NCI-H1436 (cell line): ENCODE data around the gene MRPS10.
"Not testable (repeated sequence)": the region's sequence is repeated elsewhere in the genome, so short reads cannot be mapped to it uniquely, and the experiment has no call there.

Experiments
- DNase-seq: peaks from one replicate; lab custom pipeline; 2025; lab: John Stamatoyannopoulos, UW

The MRPS10 gene

DNA sequence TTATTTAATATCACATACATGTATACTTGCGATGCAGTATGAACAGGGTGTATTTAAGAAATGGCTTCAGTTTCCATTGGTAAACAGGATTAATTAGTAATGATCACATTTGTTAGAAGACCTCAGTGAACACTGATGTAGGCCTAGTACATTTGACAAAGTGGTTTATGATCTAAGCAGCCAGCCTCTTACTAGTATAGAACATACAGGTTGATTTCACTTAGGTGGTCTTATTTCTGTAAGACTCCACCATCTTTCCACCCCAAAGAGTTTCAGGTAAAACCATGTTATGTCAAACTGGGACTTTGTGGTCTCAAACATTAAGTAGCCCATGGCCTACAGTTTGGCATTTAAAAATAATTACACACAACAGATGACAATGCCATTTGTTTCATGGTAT, 20.2 kb upstream of the MRPS10 start:
- no peak for DNase-seq

DNA sequence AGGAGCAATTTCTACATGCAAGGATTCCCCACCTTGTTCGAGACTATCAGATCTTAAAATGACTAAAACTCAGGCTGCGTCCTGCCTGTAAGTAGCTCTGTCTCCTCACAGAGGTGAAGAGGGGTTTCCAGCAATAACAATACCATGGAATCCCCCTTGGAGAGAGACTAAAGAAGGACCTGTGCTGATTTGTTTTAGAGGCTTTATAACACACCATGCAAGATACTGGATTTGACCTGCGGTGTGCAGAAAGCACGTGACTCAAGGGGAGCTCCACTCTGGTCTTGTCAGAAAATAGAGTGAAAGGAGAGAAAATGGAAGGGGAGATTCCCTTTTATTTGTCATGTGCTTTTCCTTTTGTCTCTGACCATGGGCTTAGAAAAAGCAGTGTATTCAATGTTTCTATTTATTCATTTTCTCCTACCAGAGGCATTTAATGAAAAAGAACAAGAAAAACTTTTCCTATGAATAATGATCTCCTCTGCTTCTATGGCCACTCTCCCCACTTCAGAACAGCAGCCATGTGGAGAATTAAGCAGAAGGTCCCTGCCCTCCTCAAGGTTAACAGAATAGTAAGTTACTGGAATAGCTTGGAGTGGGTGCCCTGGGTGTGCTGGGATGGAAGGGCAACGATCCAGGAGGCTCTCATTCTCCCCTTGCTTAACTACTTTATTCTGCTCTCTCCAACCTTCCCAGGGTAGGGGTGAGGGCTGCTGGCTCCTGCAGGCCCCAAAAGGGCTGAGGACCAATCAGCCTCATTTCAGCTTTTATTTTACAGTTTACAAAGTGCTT, 19.2 kb upstream of the MRPS10 start:
- no peak for DNase-seq

DNA sequence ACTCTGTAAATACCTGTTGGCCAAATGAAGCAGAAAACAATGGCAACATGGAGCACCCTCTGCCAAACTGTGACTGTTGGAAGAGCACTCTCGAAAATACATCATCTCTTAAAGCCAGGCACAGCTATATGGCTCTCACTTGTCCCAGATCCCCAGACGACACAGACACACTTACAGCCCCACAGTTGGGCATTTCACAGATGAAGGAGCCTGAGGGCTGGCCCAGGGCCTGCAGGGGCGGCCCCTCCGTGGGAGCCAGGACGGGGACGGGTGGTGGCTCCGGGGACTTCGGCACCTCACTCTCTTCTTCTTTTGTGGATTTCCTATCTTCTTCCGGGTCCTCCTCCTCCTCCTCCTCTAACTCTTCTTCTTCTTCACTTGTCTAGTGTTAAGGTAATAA, 18.4 kb upstream of the MRPS10 start:
- no peak for DNase-seq

DNA sequence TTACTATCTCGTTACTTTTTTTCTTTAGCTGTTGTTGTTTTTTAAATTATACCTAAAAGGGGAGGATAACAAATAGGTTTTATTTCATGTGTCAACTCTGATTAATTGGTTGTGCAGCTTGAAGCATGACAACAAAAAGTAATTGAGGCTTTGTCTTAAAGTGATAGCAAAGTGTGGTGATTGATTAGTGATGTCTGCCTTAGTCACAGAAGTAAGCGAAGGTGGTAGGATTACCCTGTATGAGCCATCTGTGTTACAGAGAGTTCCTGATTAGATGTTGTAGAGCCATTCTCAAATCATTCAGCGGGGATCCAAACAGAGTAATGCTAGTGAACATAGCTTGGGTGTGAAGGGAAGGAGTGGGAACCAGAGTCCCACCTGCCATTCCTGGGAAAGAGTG, 14.4 kb upstream of the MRPS10 start:
- no peak for DNase-seq

DNA sequence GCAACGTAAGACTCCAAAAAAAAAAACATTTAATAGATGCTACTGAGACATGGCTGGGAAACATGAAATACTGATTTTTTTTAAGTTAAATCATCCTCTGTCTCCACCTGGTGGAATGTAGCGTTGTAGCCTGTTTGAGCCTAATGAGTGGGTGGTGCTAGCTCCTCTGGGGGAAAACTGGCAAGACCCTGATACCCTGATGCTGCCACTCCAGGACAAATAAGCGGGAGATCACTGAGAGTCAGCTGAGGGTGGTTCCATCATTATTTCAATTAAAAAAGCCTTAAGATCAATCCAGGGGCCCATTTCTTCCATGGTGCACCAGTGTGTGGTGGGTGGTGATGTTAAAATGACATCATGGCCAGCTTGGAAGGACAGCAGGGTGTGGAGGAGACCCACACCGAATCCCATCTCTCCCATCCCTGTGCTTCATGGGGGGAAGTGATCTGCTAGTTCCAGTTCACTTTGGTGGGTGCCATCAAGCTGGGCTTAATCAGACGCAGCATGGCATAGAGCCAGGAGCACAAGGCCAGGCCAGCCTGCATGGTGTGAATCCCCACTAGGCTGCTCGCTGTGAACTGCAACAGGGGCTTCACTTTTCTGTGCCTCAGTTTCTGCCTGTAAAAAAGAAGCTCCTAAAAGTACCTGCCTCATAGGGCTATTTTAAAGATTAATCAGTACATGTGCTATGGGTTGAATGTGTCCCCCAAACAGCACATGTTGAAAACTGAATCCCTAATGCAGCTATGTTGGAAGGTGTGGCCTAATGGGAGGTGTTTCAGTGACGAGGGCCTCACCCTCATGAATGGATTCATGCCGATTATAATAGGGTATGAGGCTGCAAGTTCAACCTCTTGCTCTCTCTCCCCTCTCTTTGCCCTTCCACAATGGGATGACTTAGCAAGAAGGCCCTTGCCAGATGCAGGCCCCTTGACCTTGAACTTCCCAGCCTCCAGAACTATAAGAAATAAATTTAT, 13.0 kb upstream of the MRPS10 start:
- no peak for DNase-seq

DNA sequence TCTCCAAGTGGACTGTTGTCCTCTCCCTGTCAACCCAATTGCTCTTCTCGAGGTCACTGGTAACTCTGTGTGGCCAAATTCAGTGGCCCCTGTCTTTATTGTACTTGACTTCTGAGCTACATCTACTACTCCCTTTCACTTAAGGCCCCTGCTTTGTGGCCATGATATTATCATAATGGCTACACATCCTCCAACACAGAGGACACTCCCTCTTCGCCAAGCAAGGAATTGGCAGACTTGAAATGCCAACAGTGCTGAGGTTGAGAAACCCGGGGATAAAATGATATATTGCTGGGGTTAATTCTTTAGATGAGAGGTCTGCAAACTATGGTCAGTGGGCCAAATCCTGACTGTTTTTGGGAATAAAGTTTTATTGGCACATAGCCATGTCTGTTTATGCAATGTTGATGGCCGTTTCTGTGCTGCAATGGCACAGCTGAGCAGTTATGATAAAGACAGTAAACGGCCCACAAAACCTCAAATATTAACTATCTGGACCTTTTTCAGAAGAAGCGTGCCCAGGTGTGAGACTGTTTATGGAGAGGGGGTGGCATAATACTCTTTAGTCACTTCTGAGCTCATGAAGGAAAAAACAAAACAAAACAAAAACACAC, 12.0 kb upstream of the MRPS10 start:
- DNase-seq, result no peak

DNA sequence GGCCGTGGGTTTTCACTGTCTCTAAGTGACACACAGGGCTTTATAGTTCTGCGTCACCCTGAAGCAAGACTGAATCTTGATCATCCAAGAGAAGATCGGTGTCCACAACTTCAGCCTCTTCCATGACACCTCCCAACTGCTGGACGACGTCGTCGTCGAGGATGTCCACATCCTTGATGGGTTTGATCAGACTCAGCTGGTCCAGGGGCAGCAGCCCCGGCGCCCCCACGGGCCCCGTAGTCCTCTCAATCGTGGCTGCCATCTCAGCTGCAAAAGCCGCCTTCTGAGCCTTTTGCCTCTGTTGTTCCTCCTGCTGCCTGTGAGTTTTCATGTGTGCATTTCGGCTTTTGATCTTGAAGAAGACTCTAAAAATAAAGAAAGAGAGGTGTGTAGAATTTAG, 10.6 kb upstream of the MRPS10 start:
- DNase-seq, result no peak

DNA sequence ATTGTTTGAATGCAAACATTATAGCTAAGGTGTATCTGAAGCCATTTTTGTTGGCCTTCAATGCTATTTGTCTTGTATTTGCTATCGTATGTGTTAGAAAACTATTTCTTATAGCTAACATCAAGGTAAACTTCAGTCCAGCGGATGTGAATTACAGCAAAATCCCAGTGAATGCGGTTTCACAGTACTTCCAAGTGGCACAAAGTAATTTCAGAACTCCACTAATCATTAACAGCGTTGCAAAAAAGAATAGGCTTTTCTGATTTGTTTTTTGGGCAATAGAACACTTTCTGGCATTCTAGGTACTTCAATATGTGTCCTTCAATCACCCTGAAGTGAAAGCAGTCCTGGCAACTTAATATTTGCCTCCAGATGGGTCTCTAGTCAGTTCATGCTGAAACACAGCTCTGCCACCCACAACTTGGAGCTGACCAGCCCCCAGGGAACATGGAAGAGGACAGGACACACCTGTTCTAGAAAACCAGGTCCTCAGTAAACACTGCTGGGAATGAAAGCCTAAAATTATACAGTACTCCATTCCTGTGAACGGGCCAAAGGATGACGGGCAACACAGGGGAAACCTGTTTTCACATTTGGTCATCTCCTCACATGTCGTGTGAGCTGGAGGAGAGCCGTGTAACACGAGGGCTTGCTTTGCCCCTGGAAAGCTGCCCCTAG, 9.7 kb upstream of the MRPS10 start:
- no peak for DNase-seq

DNA sequence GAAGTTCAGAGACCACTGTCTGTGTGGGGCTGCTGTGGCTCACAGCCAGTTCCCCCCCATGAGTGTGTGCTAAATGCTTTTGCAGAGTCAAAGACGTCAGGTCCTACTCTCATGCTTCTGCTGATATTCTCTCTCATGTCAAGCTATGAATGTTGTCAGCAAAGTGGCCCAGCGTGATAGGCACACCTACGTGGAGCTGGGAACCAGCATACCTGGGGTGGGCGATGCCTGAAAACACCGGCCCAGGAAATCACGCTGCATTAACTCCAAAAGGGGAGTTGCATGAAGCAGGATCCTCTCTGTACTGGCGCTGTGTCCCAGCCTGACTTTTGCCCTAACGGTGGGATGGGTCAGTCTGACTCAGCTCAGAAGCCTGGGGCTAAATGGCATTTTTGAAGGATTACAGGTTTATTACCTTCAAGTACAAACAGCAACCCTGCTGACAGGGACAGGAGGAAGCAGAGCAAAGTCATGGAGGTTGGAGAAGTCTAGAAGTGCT, 9.0 kb upstream of the MRPS10 start:
- DNase-seq, result no peak

DNA sequence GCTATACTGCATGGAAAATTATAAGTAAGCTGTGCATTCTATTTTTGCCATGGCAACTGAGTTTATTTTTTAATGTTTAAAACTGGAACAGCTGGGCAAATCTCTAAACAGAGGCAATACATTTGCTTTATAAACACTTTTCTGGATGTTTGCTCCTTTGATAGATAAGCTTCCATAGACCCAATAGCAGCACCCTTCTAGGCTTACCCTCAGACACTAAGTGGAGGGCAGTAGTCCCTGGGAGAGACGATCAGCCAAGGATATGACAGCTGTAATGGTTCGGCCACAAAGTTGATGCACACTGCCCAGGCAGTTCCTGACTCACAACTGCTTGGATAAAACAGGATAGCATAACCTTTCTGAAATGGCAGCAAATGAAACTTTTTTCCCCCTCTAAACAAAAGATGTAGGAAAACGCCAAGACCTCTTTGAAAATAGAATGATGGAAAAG, 8.5 kb upstream of the MRPS10 start:
- no peak for DNase-seq

DNA sequence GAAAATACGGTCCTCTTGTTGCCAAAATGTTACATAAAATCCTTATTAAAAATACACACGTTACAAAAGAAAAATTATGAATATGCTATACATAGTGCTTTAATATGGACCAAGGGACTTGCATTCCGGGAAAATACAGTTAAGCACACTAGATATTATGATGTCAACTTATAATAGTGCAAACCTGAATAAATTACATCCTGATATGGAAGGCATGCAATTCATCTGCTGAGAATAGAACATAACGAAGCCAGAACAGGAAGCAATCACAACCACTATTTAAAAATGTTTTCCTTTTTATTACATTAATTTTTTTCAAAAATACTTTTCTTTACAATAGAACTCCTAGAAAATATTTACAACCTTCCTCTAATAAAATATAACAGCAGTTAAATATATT, 7.8 kb upstream of the MRPS10 start:
- DNase-seq, result no peak

DNA sequence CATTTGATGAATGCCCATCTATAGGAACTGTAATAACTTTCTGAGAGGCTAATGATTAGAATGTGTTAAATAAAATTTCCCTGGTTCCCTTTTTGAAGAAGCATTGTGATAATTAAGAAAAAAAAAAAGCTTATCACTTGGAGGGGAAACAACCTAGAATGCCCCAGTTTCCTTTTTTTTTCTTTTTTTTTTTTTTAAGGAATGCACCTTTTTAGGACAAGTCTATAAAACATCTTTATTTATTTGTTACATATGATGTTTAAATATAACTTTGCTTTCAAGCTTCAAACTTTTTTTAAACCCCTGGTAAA, 7.3 kb upstream of the MRPS10 start:
- no peak for DNase-seq

DNA sequence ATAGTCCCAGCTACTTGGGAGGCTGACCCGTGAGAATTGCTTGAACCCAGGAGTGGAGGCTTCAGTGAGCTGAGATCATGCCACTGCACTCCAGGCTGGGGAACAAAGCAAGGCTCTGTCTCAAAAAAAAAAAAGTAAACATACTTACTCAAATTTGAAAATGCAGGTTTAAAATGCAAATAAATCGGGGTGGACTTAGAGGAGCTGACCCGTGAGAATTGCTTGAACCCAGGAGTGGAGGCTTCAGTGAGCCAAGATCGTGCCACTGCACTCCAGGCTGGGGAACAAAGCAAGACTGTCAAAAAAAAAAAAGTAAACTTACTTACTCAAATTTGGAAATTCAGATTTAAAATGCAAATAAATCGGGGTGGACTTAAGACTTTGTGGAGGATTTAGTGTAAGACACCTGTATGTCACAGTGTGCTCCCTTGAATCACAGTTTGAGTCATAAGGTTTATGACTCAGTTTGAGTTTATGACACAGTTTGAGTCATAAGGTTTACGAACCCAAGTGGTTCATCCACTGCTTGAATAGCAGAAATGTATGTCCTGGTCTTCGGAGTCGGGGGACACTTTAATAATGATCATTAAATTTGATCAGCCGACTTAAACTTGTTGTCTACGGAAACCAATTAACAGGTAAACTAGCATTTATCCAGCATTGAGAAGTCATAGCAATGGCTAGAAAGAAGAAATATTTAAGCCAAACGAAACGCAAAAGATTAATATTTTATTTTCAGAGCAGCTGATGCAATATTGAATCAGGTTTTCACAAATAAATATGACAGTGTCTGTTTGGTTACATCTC, 6.8 kb upstream of the MRPS10 start:
- DNase-seq, result no peak

DNA sequence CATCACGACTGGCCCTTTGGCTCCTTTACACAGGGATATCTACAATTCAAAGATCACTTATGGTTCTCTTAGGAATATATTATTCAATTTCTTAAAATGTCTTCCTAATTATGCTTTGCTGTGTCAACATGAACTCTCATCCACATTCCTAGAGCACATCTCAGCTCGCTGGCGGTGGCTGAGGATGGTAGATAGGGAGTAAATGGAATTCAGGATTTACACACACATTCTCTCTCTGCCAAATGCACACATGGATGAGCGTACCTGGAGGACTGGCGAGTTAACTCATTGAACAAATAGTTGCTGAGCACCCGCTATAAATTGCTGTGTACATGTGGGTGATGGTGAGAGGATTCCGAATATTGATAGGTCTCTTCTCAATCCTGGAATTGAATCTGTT, 4.8 kb upstream of the MRPS10 start:
- no peak for DNase-seq

DNA sequence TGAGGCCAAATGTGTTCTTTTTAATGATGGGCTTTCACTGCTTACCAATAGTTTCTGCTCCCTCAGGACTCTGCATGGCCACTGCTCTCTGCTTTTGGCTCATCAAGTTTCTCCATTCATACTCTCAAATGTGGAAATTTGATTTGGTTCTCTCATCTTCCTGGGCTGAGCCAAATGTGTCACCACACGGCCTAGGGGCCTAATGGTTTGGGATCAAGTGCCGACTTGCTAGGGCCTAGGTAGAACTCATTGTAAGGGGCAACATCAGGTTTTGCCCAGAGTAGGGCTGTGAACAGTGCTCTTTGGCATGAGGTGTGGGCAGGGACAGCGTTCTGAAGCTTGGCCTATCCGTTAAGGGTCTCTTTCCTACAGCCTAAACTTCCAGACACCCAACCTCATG, 3.9 kb upstream of the MRPS10 start:
- no peak for DNase-seq

DNA sequence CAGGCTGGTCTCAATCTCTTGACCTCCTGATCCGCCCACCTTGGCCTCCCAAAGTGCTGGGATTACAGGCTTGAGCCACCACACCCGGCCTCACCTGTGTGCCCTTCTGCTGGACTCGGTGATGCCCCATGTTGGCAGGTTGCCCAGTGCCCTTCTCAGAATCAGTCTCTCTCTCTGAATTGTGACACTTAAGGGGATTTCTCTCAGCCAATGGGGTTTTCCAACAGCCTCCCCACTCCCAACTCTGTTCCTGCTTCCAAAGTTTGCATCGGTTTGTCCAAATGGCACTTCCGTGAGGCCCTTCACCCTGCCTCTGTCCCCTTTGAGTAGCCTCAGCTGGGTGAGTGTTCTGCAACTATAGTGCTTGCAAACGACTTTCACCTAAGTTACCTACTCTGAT, 3.1 kb upstream of the MRPS10 start:
- DNase-seq, result no peak

DNA sequence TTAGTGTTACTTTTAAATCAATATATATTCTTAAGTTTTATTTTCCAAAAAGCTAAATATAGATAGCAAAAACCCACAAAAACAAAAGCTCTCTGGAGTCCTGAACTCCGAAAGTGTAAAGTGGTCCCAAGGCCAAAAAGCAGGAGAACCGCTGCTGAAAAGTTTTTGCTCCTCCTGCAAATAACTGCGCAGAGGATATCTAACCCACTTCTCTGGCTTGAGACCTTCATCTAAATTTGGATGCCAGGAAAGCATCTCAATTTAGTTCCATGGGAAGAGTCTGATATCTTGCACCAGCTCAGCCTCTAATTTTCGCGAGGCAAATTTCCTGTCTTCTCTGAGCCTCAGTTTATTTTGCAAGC, 523 bp downstream of the MRPS10 start:
- DNase-seq, result no peak

DNA sequence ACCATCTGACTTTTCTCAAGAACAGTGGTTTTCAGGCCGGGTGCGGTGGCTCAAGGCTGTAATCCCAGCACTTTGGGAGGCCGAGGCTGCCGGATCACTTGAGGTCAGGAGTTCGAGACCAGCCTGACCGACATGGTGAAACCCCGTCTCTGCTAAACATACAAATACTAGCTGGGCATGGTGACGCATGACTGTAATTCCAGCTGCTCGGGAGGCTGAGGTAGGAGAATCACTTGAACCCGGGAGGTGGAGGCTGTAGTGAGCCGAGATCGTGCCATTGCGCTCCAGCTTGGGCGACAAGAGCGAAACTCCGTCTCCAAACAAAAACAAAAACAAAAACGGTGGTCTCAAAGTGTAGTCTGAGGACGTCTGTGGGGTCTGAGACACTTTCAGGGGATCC, 1.2 kb downstream of the MRPS10 start:
- not testable (repeated sequence) for DNase-seq

DNA sequence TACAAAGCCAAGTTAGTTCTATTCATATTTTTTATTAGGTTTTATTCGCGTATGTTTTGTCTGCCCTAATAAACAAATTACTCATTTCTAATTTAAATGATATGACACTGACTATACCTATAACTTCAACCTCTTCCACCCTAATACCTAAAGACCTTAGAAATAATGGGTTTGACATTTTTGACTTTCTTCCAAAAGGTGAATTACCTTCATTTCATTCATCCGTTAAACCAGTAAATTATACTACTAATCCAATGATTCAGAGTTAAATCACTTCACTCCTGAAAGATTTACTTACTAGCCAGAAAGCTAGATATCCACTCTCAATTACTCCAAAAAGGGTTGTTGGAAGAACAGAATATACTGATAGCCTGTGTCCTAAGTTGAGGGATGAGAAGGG, 5.2 kb downstream of the MRPS10 start:
- DNase-seq, result no peak

DNA sequence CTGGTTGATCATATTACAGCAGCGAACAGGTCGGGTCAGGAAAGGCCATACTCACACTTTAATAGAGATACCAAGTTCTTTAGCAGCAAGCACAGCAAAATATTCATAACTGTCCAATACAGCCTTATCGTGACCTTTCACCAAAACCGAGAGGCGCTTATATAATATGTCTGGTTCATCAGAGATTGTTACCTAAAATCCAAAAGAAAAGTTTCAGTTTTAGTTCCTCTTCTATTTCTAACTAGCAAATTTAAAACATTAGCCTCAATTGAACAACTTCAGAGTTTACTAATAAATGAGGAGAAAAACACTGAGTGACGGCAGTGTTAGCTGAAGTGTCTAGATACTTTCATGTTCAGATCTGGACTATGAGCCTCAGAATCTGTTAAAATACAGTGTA, 5.9 kb downstream of the MRPS10 start:
- DNase-seq, result no peak

DNA sequence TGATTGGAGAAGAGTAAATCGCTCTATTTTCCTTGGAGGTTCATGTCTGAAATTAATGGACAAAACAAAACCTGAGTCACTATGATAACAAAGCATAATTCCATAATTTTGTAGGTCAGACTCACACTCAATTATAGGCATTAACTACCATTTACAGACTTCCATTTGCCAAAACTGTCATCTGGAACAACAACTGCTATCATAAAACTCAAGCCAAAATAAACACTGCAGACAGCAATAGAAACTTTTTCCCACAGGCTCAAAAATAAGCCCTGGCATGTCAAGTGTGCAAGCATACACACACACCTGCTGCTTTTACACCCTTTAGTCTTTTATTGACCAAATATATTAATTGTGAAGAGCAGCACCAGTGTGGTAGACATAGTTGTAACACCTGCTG, 7.1 kb downstream of the MRPS10 start:
- DNase-seq, result no peak
